Smooth muscle cell (in vitro differentiated cells): ENCODE results near the gene GORASP1. TPM values are rescaled to one million over a fixed set of nuclear protein-coding genes. Genes with fewer than 3 reads are reported as not detected.

ENCODE experiments used
- DNase-seq: peaks from one replicate; lab custom pipeline; 2025; ENCODE audit not compliant: unreplicated experiment; lab: John Stamatoyannopoulos, UW
- H2AFZ ChIP-seq: fragments of 200-600 bp; sonication (generic); 2 replicates; pipeline ENCODE4 v1.6.0; 2016; ENCODE audit warnings: antibody characterized with exemption, low read depth, mild to moderate bottlenecking
- H3F3A ChIP-seq: fragments of 200-600 bp; sonication (generic); 2 replicates; pipeline ENCODE4 v1.6.0; 2017; ENCODE audit warnings: antibody characterized with exemption, low read depth
- H3K27ac ChIP-seq: fragments of 200-600 bp; sonication (generic); 2 replicates; pipeline ENCODE4 v1.5.1; 2016; ENCODE audit warnings: low read depth, mild to moderate bottlenecking
- H3K27me3 ChIP-seq: fragments of 200-600 bp; sonication (generic); 2 replicates; pipeline ENCODE4 v1.6.1; 2016; ENCODE audit warnings: low read depth, mild to moderate bottlenecking
- H3K36me3 ChIP-seq: fragments of 200-600 bp; sonication (generic); 2 replicates; pipeline ENCODE4 v1.5.1; 2016; ENCODE audit warnings: low read depth
- H3K4me1 ChIP-seq: fragments of 200-600 bp; sonication (generic); 2 replicates; pipeline ENCODE4 v1.5.1; 2016; ENCODE audit warnings: low read depth
- H3K4me2 ChIP-seq: fragments of 200-600 bp; sonication (generic); 2 replicates; pipeline ENCODE4 v1.6.0; 2016; ENCODE audit warnings: mild to moderate bottlenecking
- H3K4me3 ChIP-seq: fragments of 200-600 bp; sonication (generic); 2 replicates; pipeline ENCODE4 v1.5.1; 2016; ENCODE audit warnings: mild to moderate bottlenecking
- H3K79me2 ChIP-seq: fragments of 200-600 bp; sonication (generic); 2 replicates; pipeline ENCODE4 v1.6.0; 2016; ENCODE audit warnings: low read depth, mild to moderate bottlenecking
- H3K9ac ChIP-seq: fragments of 200-600 bp; sonication (generic); 2 replicates; pipeline ENCODE4 v1.6.0; 2016; ENCODE audit warnings: low read depth
- H3K9me3 ChIP-seq: fragments of 200-600 bp; sonication (generic); replicated peaks from 2 replicates; pipeline ENCODE4 v1.5.1; 2016; ENCODE audit warnings: low read depth
- H4K20me1 ChIP-seq: fragments of 200-600 bp; sonication (generic); 2 replicates; pipeline ENCODE4 v1.6.0; 2016; ENCODE audit warnings: low read depth
- WGBS: methylation state at CpG from one replicate; pipeline ENCODE4 v1.1.7; 2016; ENCODE audit warnings: low lambda C conversion rate; 5-methylcytosine and 5-hydroxymethylcytosine counted together
- polyA plus RNA-seq: library from polyadenylated mRNA; unstranded; fragments of >200 nt; fragmentation: Nextera tagmentation; extraction: Ambion mirVana; gene quantifications from 2 replicates; pipeline ENCODE4 v1.2.1, GENCODE V29; 2016
- total RNA-seq: library from RNA; depleted of rRNA; stranded (reverse); fragments of >200 nt; gene quantifications from 2 replicates; pipeline ENCODE4 v1.2.3, GENCODE V29; 2014
- TF ChIP-seq, protein P1 (sequence below): fragments of 200-600 bp; sonication (generic); IDR thresholded peaks from 2 replicates; pipeline ENCODE4 v1.5.1; 2017; ENCODE audit warnings: borderline replicate concordance, mild to moderate bottlenecking, antibody characterized with exemption; ENCODE audit not compliant: insufficient read depth, poor library complexity, severe bottlenecking

Gene GORASP1
- total and polyA plus RNA-seq, 2 experiments from 2014 or later = 29.5 to 41.6 TPM

GRCh38 chr3:39086144-39086543 lies 21.3 kb downstream of the GORASP1 start:
- no peak overlapping the region for H3K4me2 ChIP-seq
- no peak for DNase-seq
- TF ChIP-seq, protein P1, sequence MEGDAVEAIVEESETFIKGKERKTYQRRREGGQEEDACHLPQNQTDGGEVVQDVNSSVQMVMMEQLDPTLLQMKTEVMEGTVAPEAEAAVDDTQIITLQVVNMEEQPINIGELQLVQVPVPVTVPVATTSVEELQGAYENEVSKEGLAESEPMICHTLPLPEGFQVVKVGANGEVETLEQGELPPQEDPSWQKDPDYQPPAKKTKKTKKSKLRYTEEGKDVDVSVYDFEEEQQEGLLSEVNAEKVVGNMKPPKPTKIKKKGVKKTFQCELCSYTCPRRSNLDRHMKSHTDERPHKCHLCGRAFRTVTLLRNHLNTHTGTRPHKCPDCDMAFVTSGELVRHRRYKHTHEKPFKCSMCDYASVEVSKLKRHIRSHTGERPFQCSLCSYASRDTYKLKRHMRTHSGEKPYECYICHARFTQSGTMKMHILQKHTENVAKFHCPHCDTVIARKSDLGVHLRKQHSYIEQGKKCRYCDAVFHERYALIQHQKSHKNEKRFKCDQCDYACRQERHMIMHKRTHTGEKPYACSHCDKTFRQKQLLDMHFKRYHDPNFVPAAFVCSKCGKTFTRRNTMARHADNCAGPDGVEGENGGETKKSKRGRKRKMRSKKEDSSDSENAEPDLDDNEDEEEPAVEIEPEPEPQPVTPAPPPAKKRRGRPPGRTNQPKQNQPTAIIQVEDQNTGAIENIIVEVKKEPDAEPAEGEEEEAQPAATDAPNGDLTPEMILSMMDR = no peak
- no peak overlapping the region for H3K9ac ChIP-seq
- no peaks in the 10 kb centered on the region for H3K79me2 ChIP-seq
- no peaks in the 10 kb centered on the region for H3K9me3 ChIP-seq
- H3K4me3 ChIP-seq = no peak overlapping the region
- H3K27me3 ChIP-seq = no peaks in the 10 kb centered on the region
- no peak overlapping the region for H3K27ac ChIP-seq
- peaks cover 6% of the 10 kb centered on the region for H3K36me3 ChIP-seq
- no peaks in the 10 kb centered on the region for H4K20me1 ChIP-seq
- no peaks in the 10 kb centered on the region for H3F3A ChIP-seq
- WGBS = 97% methylated on average over 4 of the region's 4 CpGs
- H2AFZ ChIP-seq = no peak overlapping the region
- H3K4me1 ChIP-seq = no peaks in the 10 kb centered on the region

DNA sequence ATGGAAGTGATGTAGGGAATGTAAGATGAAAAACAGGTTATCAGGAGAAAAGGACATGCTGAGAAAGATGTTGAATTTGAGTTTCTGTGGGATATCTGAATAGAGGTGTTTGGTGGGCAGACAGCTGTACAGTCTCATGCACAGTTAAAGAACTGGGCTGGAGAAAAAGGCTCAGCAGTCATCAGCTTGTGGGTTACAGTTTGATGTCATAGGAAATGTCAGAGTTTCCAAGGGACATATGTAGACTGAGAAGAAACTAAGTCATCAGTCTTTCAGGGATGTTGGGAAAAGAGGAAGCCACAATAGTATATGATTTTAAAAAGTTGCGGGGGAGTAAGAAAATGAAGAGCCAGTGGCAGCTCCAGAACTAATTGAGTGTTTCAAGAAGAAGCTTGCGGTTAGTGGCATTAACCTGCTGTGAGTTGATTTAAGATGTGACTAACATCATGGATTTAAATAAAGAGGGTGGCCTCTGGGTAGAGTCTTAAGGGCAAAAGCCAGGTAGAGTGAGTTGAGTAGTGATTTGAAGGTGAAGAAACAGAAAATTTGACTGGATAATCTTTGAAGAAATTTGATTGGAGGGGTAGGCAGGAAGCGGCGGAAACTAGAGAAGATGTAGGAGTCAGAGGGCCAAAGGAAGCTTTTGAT lies 24.6 kb downstream of the GORASP1 start:
- TF ChIP-seq, protein P1 = no peak
- H3K4me1 ChIP-seq = no peaks in the 10 kb centered on the region
- no peaks in the 10 kb centered on the region for H3K27me3 ChIP-seq
- no peaks in the 10 kb centered on the region for H3F3A ChIP-seq
- no peak overlapping the region for H3K4me3 ChIP-seq
- H3K36me3 ChIP-seq = peaks cover 2% of the 10 kb centered on the region
- H3K4me2 ChIP-seq = no peak overlapping the region
- no peaks in the 10 kb centered on the region for H3K79me2 ChIP-seq
- 98% methylated on average over 4 of the region's 4 CpGs for WGBS
- no peak for DNase-seq
- H2AFZ ChIP-seq = no peak overlapping the region
- H3K9ac ChIP-seq = no peak overlapping the region
- H4K20me1 ChIP-seq = no peaks in the 10 kb centered on the region
- no peaks in the 10 kb centered on the region for H3K9me3 ChIP-seq
- no peak overlapping the region for H3K27ac ChIP-seq

GRCh38 chr3:39080026-39080425 lies 27.4 kb downstream of the GORASP1 start:
- no peaks in the 10 kb centered on the region for H3K27me3 ChIP-seq
- H3K9ac ChIP-seq = no peak overlapping the region
- no peaks in the 10 kb centered on the region for H4K20me1 ChIP-seq
- H3K4me3 ChIP-seq = no peak overlapping the region
- no peaks in the 10 kb centered on the region for H3K4me1 ChIP-seq
- no peak overlapping the region for H3K27ac ChIP-seq
- no peaks in the 10 kb centered on the region for H3F3A ChIP-seq
- DNase-seq = no peak
- TF ChIP-seq, protein P1 = no peak
- no peaks in the 10 kb centered on the region for H3K9me3 ChIP-seq
- H2AFZ ChIP-seq = no peak overlapping the region
- peaks cover 7% of the 10 kb centered on the region for H3K36me3 ChIP-seq
- H3K79me2 ChIP-seq = no peaks in the 10 kb centered on the region
- H3K4me2 ChIP-seq = no peak overlapping the region

- Histone ChIP-seq H3K9ac (no peak overlapping the region), H3K27me3 (no peaks in the 10 kb centered on the region), H3K79me2 (no peaks in the 10 kb centered on the region), H3K4me1 (no peaks in the 10 kb centered on the region), H2AFZ (no peak overlapping the region), H3F3A (no peaks in the 10 kb centered on the region), H3K4me2 (no peak overlapping the region), H3K4me3 (no peak overlapping the region), H3K9me3 (no peaks in the 10 kb centered on the region), H3K27ac (no peak overlapping the region), H4K20me1 (no peaks in the 10 kb centered on the region), H3K36me3 (peaks cover 7% of the 10 kb centered on the region)
- no peak for DNase-seq
- TF ChIP-seq, protein P1 = no peak
These were observed 27.9 kb downstream of the GORASP1 start for GRCh38 chr3:39079530-39079929.
